Peyer's patch (tissue), 4 donors: ENCODE results near the gene C19orf33. TPM values are rescaled to one million over a fixed set of nuclear protein-coding genes. Genes with fewer than 3 reads are reported as not detected.

ENCODE experiments used
- DNase-seq, 3 donors: peaks; one replicate each; pipeline ENCODE4 v3.0.0-alpha.2; 2017 to 2019
- H3K27ac ChIP-seq, 4 donors: fragments of 200-600 bp; sonication (generic); one replicate each; pipeline ENCODE4 v1.5.1; 2016 to 2019
- H3K27me3 ChIP-seq, 2 donors: fragments of 200-600 bp; sonication (generic); one replicate each; pipeline ENCODE4 v1.5.1; 2019
- H3K36me3 ChIP-seq, 3 donors: fragments of 200-600 bp; sonication (generic); one replicate each; pipeline ENCODE4 v1.5.1; 2016 to 2019
- H3K4me1 ChIP-seq, 4 donors: fragments of 200-600 bp; sonication (generic); one replicate each; pipeline ENCODE4 v1.5.1; 2016 to 2019
- H3K4me3 ChIP-seq, 4 donors: fragments of 200-600 bp; sonication (generic); 1 replicate in 3 of 4; 2 replicates in 1 of 4; pipeline ENCODE4 v1.5.1; 2016 to 2019; ENCODE audit warnings: mild to moderate bottlenecking in 1 of 4
- H3K9me3 ChIP-seq, 4 donors: fragments of 200-600 bp; sonication (generic); one replicate each; pipeline ENCODE4 v1.5.1; 2016 to 2019; ENCODE audit warnings: mild to moderate bottlenecking in 1 of 4
- CTCF ChIP-seq, 6 experiments: fragments of 450-650 bp in 4 of 6; fragments of 200-600 bp in 2 of 6; sonication (generic) in 1 of 6; IDR thresholded peaks; one replicate each; pipeline ENCODE4 v1.5.1; 2017 to 2019; ENCODE audit warnings: antibody characterized with exemption in 6 of 6, mild to moderate bottlenecking in 3 of 6, moderate library complexity in 1 of 6
- POLR2A ChIP-seq, 2 donors: fragments of 450-650 bp; IDR thresholded peaks; one replicate each; pipeline ENCODE4 v1.5.1; 2017; ENCODE audit warnings: antibody characterized with exemption in 2 of 2, mild to moderate bottlenecking in 2 of 2, moderate library complexity in 2 of 2
- total RNA-seq, 4 donors: library from RNA; depleted of rRNA; stranded (reverse); fragments of >200 nt; gene quantifications; one replicate each; pipeline ENCODE4 v1.1.0, GENCODE V29; 2016

C19orf33 gene
- total RNA-seq, 4 donors from 2014 or later = 39.6 to 444 (median 348) TPM

- H3K36me3 ChIP-seq = peaks cover 0 to 20% (median 0%) of the 10 kb centered on the region in 3 donors
- TF ChIP-seq POLR2A (IDR thresholded peaks at IDR 0.05) (no peak), CTCF (IDR thresholded peaks at IDR 0.05) (no peak)
- no peak overlapping the region for H3K27ac ChIP-seq
- H3K9me3 ChIP-seq = no peaks in the 10 kb centered on the region
- DNase-seq = no peak
- no peak overlapping the region for H3K4me3 ChIP-seq
- no peaks in the 10 kb centered on the region for H3K4me1 ChIP-seq
- H3K27me3 ChIP-seq = no peaks in the 10 kb centered on the region
These were observed 5.7 kb downstream of the C19orf33 start for GRCh38 chr19:38309615-38310278.

GRCh38 chr19:38310279-38310670 is 6.2 kb downstream of the C19orf33 start:
- Histone ChIP-seq H3K4me1 (peaks cover 0 to 2% (median 0%) of the 10 kb centered on the region in 4 donors), H3K27me3 (no peaks in the 10 kb centered on the region), H3K9me3 (no peaks in the 10 kb centered on the region), H3K4me3 (no peak overlapping the region), H3K27ac (no peak overlapping the region), H3K36me3 (peaks cover 0 to 20% (median 0%) of the 10 kb centered on the region in 3 donors)
- TF ChIP-seq POLR2A (IDR thresholded peaks at IDR 0.05) (no peak), CTCF (IDR thresholded peaks at IDR 0.05) (no peak)
- no peak for DNase-seq

- no peak for DNase-seq
These were observed 6.9 kb downstream of the C19orf33 start for GRCh38 chr19:38310986-38311385.

GRCh38 chr19:38315657-38316476 is 11.8 kb downstream of the C19orf33 start, which contains the start of gene YIF1B:
Gene YIF1B (minus strand): TSS chr19:38315947. CDS start chr19:38315917, 30 bp downstream.
- peak; percentile 94 to 98 (median 98) for DNase-seq
- Histone ChIP-seq H3K4me1 (peaks cover 0 to 26% (median 12%) of the 10 kb centered on the region in 4 donors), H3K4me3 (peak within 1 kb of the TSS; percentile 46 to 64 (median 61)), H3K9me3 (no peaks in the 10 kb centered on the region), H3K27ac (peak within 1 kb of the TSS; percentile 84 to 88 (median 85)), H3K27me3 (no peaks in the 10 kb centered on the region), H3K36me3 (no peaks in the 10 kb centered on the region)
- peak in 1 of 2 donors; percentile 58 for TF ChIP-seq POLR2A (IDR thresholded peaks at IDR 0.05)
- peak in 2 of 6 experiments; percentile 14 to 34 for TF ChIP-seq CTCF (IDR thresholded peaks at IDR 0.05)

More at GRCh38 chr19:38310986-38311385, 6.9 kb downstream of the C19orf33 start:
- TF ChIP-seq POLR2A (IDR thresholded peaks at IDR 0.05) = no peak
- TF ChIP-seq CTCF (IDR thresholded peaks at IDR 0.05) = no peak
- Histone ChIP-seq H3K27ac (no peak overlapping the region), H3K27me3 (no peaks in the 10 kb centered on the region), H3K9me3 (no peaks in the 10 kb centered on the region), H3K4me3 (no peak overlapping the region), H3K4me1 (peaks cover 0 to 4% (median 0%) of the 10 kb centered on the region in 4 donors), H3K36me3 (peaks cover 0 to 16% (median 0%) of the 10 kb centered on the region in 3 donors)

- Histone ChIP-seq H3K9me3 (no peaks in the 10 kb centered on the region), H3K4me3 (peak overlapping the region; percentile 46 to 64 (median 61)), H3K27ac (peak overlapping the region; percentile 84 to 88 (median 85)), H3K4me1 (peaks cover 0 to 32% (median 12%) of the 10 kb centered on the region in 4 donors), H3K36me3 (no peaks in the 10 kb centered on the region), H3K27me3 (no peaks in the 10 kb centered on the region)
- no peak for DNase-seq
- TF ChIP-seq CTCF (IDR thresholded peaks at IDR 0.05) (no peak), POLR2A (IDR thresholded peaks at IDR 0.05) (no peak)
These were observed 12.5 kb downstream of the C19orf33 start for GRCh38 chr19:38316477-38317067.
